ENCODE results near the gene CIROP.

DNA sequence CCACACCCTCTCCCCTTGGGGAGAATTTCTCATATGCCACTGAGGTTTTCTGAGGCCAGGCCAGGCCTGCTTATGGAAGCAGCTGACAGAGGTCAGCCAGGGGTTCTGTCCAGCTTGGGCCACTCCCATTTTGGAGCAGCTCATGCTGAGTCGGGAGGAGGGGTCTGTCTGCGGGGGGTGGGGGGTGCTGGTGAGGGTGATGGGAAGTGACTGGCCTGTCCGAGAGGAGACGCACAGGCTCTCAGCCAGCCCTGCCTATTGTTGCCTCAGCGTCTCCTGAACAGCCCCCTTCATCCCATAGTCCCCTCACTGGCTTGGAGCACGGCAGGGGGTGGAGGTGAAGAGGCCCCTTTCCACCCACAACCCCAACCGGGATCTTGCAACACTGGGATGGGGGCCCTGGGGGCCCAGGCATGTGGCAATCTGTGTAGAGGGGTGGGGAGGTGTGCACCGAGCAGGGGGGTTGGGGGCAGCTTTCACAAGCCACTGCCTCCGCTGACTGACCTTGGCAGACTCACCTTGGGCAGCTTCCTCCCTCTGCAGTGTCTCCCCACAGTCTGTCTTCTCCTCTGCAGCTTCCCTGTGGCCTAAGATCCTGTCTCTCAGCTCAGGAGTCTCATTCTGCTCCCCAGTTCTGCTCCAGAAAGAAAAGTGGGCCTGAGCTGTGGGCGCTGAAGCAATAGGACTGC is 8.8 kb upstream of the CIROP start:
- TF ChIP-seq, protein P1, sequence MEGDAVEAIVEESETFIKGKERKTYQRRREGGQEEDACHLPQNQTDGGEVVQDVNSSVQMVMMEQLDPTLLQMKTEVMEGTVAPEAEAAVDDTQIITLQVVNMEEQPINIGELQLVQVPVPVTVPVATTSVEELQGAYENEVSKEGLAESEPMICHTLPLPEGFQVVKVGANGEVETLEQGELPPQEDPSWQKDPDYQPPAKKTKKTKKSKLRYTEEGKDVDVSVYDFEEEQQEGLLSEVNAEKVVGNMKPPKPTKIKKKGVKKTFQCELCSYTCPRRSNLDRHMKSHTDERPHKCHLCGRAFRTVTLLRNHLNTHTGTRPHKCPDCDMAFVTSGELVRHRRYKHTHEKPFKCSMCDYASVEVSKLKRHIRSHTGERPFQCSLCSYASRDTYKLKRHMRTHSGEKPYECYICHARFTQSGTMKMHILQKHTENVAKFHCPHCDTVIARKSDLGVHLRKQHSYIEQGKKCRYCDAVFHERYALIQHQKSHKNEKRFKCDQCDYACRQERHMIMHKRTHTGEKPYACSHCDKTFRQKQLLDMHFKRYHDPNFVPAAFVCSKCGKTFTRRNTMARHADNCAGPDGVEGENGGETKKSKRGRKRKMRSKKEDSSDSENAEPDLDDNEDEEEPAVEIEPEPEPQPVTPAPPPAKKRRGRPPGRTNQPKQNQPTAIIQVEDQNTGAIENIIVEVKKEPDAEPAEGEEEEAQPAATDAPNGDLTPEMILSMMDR (IDR thresholded peaks at IDR 0.05) = no peak
- TF ChIP-seq POLR2A (IDR thresholded peaks at IDR 0.05) = no peak

Measured in heart left ventricle (tissue), 13 donors.